Gastroesophageal sphincter (tissue), 3 donors: ENCODE results near the gene TPGS1.

Source experiments
- CTCF ChIP-seq, 4 experiments: fragments of 200-600 bp in 2 of 4; fragments of 450-650 bp in 2 of 4; sonication (generic) in 1 of 4; IDR thresholded peaks; one replicate each; pipeline ENCODE4 v1.5.1; 2017 to 2019; ENCODE audit warnings: antibody characterized with exemption in 4 of 4, mild to moderate bottlenecking in 2 of 4, moderate library complexity in 2 of 4
- POLR2A ChIP-seq, 2 donors: fragments of 450-650 bp; IDR thresholded peaks; one replicate each; pipeline ENCODE4 v1.6.1; 2017; ENCODE audit warnings: antibody characterized with exemption in 2 of 2, mild to moderate bottlenecking in 2 of 2, moderate library complexity in 1 of 2

GRCh38 chr19:489418-490196 is 17.7 kb upstream of the TPGS1 start:
- no peak for TF ChIP-seq CTCF (IDR thresholded peaks at IDR 0.05)
- TF ChIP-seq POLR2A (IDR thresholded peaks at IDR 0.05) = no peak
